ENCODE measurements around the gene MED17. TPM values are rescaled to one million over a fixed set of nuclear protein-coding genes. Genes with fewer than 3 reads are reported as not detected.

The MED17 gene
- total RNA-seq, 1 donor from 2014 or later: 40.0 TPM

GRCh38 chr11:93801366-93801765 lies 17.3 kb downstream of the MED17 start:
- Histone ChIP-seq H3K79me2 (ENCODE audit: insufficient read depth, low read length) (peaks cover 74% of the 10 kb centered on the region), H3K4me3 (ENCODE audit: insufficient read depth, low read depth, low read length) (no peak overlapping the region), H3K9ac (ENCODE audit: low read length) (no peak overlapping the region), H3K36me3 (ENCODE audit: insufficient read depth, low read length) (peaks cover 57% of the 10 kb centered on the region), H3K27me3 (ENCODE audit: insufficient read depth, low read length) (no peaks in the 10 kb centered on the region), H4K20me1 (ENCODE audit: insufficient read depth, low read length) (peaks cover 61% of the 10 kb centered on the region), H3K9me3 (ENCODE audit: insufficient read depth, low read depth, low read length) (no peaks in the 10 kb centered on the region), H3K27ac (ENCODE audit: low read depth, low read length) (no peak overlapping the region), H3K4me1 (ENCODE audit: insufficient read depth, low read length) (no peaks in the 10 kb centered on the region), H2AFZ (ENCODE audit: low read depth, low read length) (no peak overlapping the region), H3K4me2 (ENCODE audit: low read length) (no peak overlapping the region)
- DNase-seq (ENCODE audit: low read depth) (no peak), FAIRE-seq (no peak)
- H3K27me3 Mint-ChIP-seq (ENCODE audit: low read depth, unreplicated experiment): no peaks in the 10 kb centered on the region
- H3K9me3 Mint-ChIP-seq (ENCODE audit: unreplicated experiment): no peaks in the 10 kb centered on the region
- no peaks in the 10 kb centered on the region for H3K4me1 Mint-ChIP-seq (ENCODE audit: low read depth, unreplicated experiment)
- H3K4me3 Mint-ChIP-seq (ENCODE audit: unreplicated experiment): no peak overlapping the region
- no peak for TF ChIP-seq CTCF (IDR thresholded peaks at IDR 0.05; ENCODE audit: insufficient read depth, low read depth, low read length)
- no peak for TF ChIP-seq EZH2 (IDR thresholded peaks at IDR 0.05; ENCODE audit: insufficient read depth, low read length)
- peaks cover 3% of the 10 kb centered on the region for H3K36me3 Mint-ChIP-seq (ENCODE audit: low read depth, unreplicated experiment)
- H3K27ac Mint-ChIP-seq (ENCODE audit: unreplicated experiment): no peak overlapping the region

- H3K4me2 ChIP-seq (ENCODE audit: low read length): no peak overlapping the region
- Mint-ChIP-seq H3K4me1 (ENCODE audit: low read depth, unreplicated experiment) (no peaks in the 10 kb centered on the region), H3K36me3 (ENCODE audit: low read depth, unreplicated experiment) (peaks cover 4% of the 10 kb centered on the region), H3K4me3 (ENCODE audit: unreplicated experiment) (no peak overlapping the region), H3K27ac (ENCODE audit: unreplicated experiment) (no peak overlapping the region), H3K27me3 (ENCODE audit: low read depth, unreplicated experiment) (no peaks in the 10 kb centered on the region), H3K9me3 (ENCODE audit: unreplicated experiment) (no peaks in the 10 kb centered on the region)
- H3K27ac ChIP-seq (ENCODE audit: low read depth, low read length): no peak overlapping the region
- H3K9me3 ChIP-seq (ENCODE audit: insufficient read depth, low read depth, low read length): no peaks in the 10 kb centered on the region
- DNase-seq (ENCODE audit: low read depth) (no peak), FAIRE-seq (no peak)
- no peak overlapping the region for H3K9ac ChIP-seq (ENCODE audit: low read length)
- peaks cover 61% of the 10 kb centered on the region for H3K36me3 ChIP-seq (ENCODE audit: insufficient read depth, low read length)
- no peak for TF ChIP-seq EZH2 (IDR thresholded peaks at IDR 0.05; ENCODE audit: insufficient read depth, low read length)
- no peak for TF ChIP-seq CTCF (IDR thresholded peaks at IDR 0.05; ENCODE audit: insufficient read depth, low read depth, low read length)
- H4K20me1 ChIP-seq (ENCODE audit: insufficient read depth, low read length): peaks cover 65% of the 10 kb centered on the region
- no peaks in the 10 kb centered on the region for H3K4me1 ChIP-seq (ENCODE audit: insufficient read depth, low read length)
- peaks cover 61% of the 10 kb centered on the region for H3K79me2 ChIP-seq (ENCODE audit: insufficient read depth, low read length)
- no peak overlapping the region for H2AFZ ChIP-seq (ENCODE audit: low read depth, low read length)
- H3K27me3 ChIP-seq (ENCODE audit: insufficient read depth, low read length): no peaks in the 10 kb centered on the region
- H3K4me3 ChIP-seq (ENCODE audit: insufficient read depth, low read depth, low read length): no peak overlapping the region
Observed at GRCh38 chr11:93804879-93805278, 20.8 kb downstream of the MED17 start.

GRCh38 chr11:93807980-93808379 lies 23.9 kb downstream of the MED17 start:
- H4K20me1 ChIP-seq (ENCODE audit: insufficient read depth, low read length): peaks cover 53% of the 10 kb centered on the region
- peaks cover 36% of the 10 kb centered on the region for H3K79me2 ChIP-seq (ENCODE audit: insufficient read depth, low read length)
- no peak overlapping the region for H2AFZ ChIP-seq (ENCODE audit: low read depth, low read length)
- Mint-ChIP-seq H3K27me3 (ENCODE audit: low read depth, unreplicated experiment) (no peaks in the 10 kb centered on the region), H3K36me3 (ENCODE audit: low read depth, unreplicated experiment) (peaks cover 8% of the 10 kb centered on the region), H3K4me1 (ENCODE audit: low read depth, unreplicated experiment) (no peaks in the 10 kb centered on the region), H3K9me3 (ENCODE audit: unreplicated experiment) (no peaks in the 10 kb centered on the region), H3K4me3 (ENCODE audit: unreplicated experiment) (no peak overlapping the region), H3K27ac (ENCODE audit: unreplicated experiment) (no peak overlapping the region)
- no peak for DNase-seq (ENCODE audit: low read depth)
- no peak overlapping the region for H3K9ac ChIP-seq (ENCODE audit: low read length)
- no peak overlapping the region for H3K4me2 ChIP-seq (ENCODE audit: low read length)
- H3K36me3 ChIP-seq (ENCODE audit: insufficient read depth, low read length): peaks cover 67% of the 10 kb centered on the region
- H3K27me3 ChIP-seq (ENCODE audit: insufficient read depth, low read length): no peaks in the 10 kb centered on the region
- H3K4me1 ChIP-seq (ENCODE audit: insufficient read depth, low read length): no peaks in the 10 kb centered on the region
- TF ChIP-seq EZH2 (IDR thresholded peaks at IDR 0.05; ENCODE audit: insufficient read depth, low read length): no peak
- no peak for TF ChIP-seq CTCF (IDR thresholded peaks at IDR 0.05; ENCODE audit: insufficient read depth, low read depth, low read length)
- no peaks in the 10 kb centered on the region for H3K9me3 ChIP-seq (ENCODE audit: insufficient read depth, low read depth, low read length)
- no peak for FAIRE-seq
- no peak overlapping the region for H3K27ac ChIP-seq (ENCODE audit: low read depth, low read length)
- no peak overlapping the region for H3K4me3 ChIP-seq (ENCODE audit: insufficient read depth, low read depth, low read length)

Data from astrocyte (in vitro differentiated cells and primary cell).